Midbrain (tissue), 1 donor: Measurements from ENCODE around the gene GIPC3.

ENCODE experiments used
- DNase-seq: peaks from one replicate; lab custom pipeline; 2025; lab: John Stamatoyannopoulos, UW

Gene GIPC3, protein sequence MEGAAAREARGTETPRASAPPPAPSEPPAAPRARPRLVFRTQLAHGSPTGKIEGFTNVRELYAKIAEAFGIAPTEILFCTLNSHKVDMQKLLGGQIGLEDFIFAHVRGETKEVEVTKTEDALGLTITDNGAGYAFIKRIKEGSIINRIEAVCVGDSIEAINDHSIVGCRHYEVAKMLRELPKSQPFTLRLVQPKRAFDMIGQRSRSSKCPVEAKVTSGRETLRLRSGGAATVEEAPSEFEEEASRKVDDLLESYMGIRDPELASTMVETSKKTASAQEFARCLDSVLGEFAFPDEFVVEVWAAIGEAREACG

GRCh38 chr19:3585301-3586126, at the start of gene GIPC3:
Gene GIPC3, plus strand, starts transcription at chr19:3585478. Its CDS starts 120 bp downstream, at chr19:3585598.
- DNase-seq: no peak

- no peak for DNase-seq
Observed at GRCh38 chr19:3535563-3535965, 49.7 kb upstream of the GIPC3 start.

DNA sequence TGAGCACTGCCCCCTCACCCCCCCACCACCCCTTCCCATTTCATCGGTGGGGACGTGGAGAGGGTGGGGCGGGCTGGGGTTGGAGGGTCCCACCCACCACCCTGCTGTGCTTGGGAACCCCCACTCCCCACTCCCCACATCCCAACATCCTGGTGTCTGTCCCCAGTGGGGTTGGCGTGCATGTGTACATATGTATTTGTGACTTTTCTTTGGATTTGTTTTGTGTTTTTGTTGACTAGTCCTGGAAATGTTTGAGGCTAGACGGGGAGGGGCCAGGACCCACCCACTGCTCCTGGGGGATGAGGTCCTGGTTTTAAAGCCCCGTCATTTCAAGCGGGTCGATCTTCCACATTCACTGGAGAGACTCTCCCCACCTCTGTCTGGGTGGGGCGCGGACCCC, 49.3 kb upstream of the GIPC3 start:
- no peak for DNase-seq

DNA sequence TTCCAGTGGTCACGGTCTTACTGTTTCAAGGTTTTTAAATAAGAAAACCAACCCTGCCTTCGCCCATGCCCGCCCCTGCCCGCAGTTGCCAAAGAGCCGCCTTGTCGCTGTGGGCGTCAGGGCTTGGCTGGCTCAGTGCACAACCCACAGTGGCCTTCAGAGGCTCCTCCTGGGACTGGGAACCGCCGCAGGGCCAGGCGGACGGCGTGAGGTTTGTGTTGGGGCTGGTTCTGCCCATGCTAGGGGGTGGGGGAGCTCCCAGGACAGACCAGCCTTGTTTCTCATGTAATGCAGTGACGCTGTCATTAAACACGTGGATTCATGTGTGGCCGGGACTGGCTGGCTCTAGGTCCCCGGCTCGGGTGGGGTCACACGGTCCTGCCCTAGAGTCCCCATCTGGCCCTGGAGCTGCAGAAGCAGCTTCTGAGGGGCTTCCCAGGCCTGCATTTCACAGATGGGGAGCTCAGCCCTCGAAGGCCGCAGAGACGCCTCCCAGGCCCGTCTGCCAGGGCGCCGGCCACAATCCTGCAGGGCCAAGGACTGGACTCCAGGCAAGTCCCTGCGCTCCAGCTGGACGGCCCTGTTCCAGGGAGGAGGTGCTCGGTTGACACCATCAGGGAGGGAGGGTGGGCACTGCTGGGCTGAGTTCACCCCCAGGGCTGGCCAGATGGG, 48.7 kb upstream of the GIPC3 start:
- DNase-seq: peak; percentile 61

- no peak for DNase-seq
Observed at GRCh38 chr19:3537101-3537437, 48.2 kb upstream of the GIPC3 start.

DNA sequence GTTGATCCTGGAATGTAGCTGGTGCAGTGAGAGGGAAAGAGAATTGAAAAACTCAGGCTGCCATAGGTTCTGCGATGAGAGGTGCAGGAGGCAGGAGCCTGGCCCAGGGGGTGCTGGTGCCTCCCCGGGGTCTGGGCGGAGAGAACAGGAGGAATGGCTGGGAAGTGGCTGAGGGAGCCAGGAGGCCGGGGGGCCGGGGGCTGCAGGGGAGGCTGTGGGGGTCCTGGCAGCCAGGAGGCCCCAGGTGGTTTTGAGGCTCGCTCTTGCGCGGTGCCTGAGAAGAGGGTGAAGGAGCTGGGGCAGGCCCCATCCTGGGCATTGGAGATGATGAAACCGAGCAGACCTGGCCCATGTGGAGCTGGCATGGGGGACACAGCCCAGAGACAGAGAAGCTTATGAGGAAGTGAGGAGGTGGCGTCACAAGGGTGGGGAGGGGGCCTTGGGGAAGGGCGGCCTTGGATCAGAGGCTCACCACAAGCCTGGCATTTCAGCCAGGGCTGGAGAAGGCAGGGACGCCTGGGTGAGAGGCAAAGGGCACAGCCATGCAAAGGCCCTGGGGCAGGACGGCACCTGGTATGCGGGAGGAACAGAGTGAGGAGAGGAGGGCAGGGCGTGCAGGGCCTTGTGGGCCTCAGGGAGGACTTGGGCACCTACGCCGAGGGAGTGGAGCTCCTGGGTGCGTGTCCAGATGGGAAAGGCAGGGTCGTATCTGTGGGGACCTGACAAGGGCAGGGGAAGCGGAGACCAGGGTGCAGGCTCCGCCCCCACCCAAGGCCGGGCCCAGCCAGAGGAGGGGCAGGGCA, 47.6 kb upstream of the GIPC3 start:
- no peak for DNase-seq

- DNase-seq: no peak
Observed at GRCh38 chr19:3538258-3538929, 46.9 kb upstream of the GIPC3 start.

DNA sequence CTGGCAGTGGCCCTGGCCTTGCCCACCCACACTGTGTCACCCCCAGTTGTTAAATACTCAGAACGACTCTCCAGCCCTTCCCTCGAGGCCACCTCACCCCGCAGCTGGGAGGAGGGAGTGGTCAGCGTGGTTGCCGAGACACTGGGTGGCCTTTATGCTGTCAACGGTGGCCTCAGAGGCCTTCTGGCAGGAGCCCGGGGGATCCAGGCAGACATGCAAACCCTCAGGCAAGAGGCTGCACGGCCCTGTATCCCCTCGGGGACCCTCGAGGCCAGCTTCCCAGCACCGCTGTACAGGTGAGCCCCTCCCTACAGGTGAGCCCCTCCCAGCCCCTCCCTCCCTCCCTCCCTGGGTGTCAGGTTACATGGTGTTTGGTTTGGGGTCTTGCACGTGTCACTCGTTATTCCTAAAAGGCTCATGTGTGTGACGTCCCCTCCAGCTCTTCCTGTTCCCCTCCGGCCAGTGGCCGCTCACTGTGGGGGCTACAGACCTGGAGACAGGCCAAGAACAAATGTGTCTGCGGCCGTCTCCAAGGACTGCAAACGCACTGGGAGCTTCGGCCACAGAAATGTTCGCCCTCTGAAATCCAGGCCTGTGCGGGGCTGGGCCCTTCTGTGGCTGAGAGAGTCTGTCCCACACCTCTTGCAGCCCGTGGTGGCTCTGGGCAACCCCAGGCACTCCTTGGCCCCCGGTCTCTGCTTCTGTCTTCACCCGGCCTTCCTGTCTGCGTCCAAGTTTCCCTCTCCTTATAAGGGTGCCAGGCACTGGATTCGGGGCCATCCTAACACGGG, 46.1 kb upstream of the GIPC3 start, which contains the start of gene TEKTIP1:
Gene TEKTIP1 (plus strand): TSS at position 210 of the 791 bp plus-strand sequence. CDS start 4 bp downstream, at position 214.
- no peak for DNase-seq

GRCh38 chr19:3539756-3540118, 45.5 kb upstream of the GIPC3 start:
- DNase-seq: no peak

- peak; percentile 52 for DNase-seq
Observed at GRCh38 chr19:3543150-3544057, 41.9 kb upstream of the GIPC3 start.

DNA sequence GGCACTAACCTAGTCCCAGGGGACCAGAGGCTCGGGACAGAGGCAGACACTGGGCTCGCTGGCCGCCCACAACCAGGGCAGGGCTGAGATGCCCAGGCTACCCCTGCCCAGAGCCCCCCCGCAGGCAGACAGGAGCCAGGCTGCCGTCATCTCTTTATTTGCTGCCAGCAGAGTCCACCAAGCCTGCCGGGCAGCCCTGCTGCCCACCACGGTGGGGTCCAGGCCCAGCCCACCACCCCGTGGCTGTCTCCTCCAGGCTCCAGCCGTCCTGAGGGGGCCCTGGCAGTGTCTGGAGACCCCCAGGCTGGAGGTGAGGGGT, 41.3 kb upstream of the GIPC3 start:
- no peak for DNase-seq

DNA sequence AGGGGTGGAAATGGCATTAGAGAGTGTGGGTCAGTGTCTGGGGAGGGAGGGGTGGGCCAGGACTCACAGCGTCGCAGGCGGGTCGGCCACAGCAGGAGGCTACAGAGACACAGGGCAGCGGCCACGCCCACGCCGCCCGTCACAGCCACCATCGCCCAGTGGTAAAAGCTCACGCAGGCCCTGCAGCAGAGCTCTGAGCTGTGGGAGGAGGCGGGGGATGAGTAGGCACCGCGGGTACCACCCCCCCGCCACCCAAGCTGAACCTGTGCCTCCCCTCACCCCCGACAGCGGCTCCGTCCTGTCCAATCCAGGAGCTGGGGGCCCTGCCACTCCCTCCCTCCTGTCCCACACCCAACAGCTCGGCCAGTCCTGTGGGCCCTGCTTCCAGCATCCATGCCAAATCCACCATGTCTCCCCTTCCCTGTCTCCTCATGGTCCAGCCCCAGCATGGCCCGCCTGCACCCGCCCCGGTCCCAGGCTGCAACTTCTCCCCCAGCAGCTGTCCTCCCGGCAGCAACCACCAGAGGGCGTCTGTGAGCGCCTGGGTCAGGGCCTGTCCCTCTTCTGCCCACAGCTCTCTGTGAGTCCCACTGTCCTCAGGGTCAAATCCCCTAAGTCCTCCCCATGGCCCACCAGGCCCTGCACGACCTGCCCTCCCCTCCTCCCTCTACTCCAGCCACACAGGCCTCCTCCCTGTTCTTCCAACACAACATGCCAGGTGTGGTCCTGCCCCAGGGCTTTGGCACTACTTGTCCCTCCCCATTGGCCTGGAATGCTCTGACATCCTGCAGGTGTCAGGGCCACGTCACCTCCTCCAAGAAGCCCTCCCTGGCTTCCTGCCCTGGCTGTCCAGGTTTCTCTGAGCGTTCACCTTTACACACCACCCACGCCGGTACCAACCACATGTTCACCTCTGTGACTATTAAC, 40.3 kb upstream of the GIPC3 start:
- DNase-seq: peak; percentile 84

GRCh38 chr19:3545669-3546034, 39.6 kb upstream of the GIPC3 start:
- no peak for DNase-seq

GRCh38 chr19:3546119-3546518, 39.2 kb upstream of the GIPC3 start:
- DNase-seq: no peak

- no peak for DNase-seq
Observed at GRCh38 chr19:3547301-3547731, 38.0 kb upstream of the GIPC3 start.

DNA sequence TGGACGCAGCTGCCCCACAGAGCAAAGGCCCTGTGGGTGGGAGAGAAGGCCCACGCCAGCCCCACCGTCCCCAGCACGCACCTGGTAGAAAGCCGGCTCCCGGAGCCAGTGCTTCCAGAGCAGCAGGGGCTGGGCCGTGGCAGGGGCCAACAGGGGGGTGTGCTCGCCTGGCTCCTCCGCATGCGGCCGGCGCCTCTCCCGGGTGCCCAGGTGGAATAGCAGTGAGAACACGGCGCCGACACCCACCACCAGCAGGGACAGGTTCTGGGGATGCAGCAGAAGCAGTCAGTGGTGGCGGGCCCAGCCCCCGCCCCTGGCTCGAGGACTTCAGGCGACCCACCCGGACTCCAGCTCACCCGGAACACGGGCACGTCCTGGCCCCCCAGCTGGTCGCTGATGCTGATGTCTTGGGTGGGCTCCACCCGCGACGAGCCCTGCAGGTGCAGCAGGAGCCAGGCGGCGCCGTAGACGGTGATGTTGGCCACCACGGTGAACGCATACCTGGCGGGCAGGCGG, 37.5 kb upstream of the GIPC3 start:
- no peak for DNase-seq

GRCh38 chr19:3548606-3549005, 36.7 kb upstream of the GIPC3 start:
- peak; percentile 44 for DNase-seq

DNA sequence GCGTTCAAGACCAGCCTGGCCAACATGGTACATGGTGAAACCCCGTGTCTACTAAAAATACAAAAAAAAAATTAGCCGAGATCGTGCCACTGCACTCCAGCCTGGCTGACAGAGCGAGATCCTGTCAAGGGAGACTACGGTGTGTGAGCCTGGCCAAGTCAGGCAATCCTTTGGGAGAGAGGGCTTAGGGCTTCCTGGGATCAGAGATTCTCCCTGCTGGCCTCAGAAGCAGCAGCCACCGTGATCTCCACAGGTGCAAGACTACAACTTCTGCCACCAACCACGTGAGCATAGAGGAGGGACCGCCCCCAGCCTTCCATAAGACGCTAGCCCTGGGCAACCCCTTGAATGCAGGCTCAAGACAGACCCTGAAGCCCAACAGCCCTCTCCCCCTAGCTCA, 35.5 kb upstream of the GIPC3 start:
- no peak for DNase-seq
